SJCRH30 (cell line): ENCODE results near the gene ACAD10. TPM values are rescaled to one million over a fixed set of nuclear protein-coding genes. Genes with fewer than 3 reads are reported as not detected.
"Not testable (repeated sequence)": the region's sequence is repeated elsewhere in the genome, so short reads cannot be mapped to it uniquely, and the experiment has no call there.

ENCODE experiments used
- DNase-seq, 2 experiments: peaks; one replicate each; pipeline ENCODE4 v3.0.0-alpha.2; 2015 to 2020
- H3K27ac ChIP-seq: fragments of 250-450 bp; sonication (Bioruptor Pico); 2 replicates; pipeline ENCODE4 v1.5.1; 2020; ENCODE audit warnings: mild to moderate bottlenecking, moderate library complexity
- H3K27me3 ChIP-seq: fragments of 250-450 bp; sonication (Bioruptor Pico); 2 replicates; pipeline ENCODE4 v1.5.1; 2020; ENCODE audit warnings: mild to moderate bottlenecking, moderate library complexity
- H3K36me3 ChIP-seq: fragments of 250-450 bp; sonication (Bioruptor Pico); 2 replicates; pipeline ENCODE4 v1.5.1; 2020; ENCODE audit warnings: mild to moderate bottlenecking, moderate library complexity
- H3K4me1 ChIP-seq: fragments of 250-450 bp; sonication (Bioruptor Pico); 2 replicates; pipeline ENCODE4 v1.5.1; 2020; ENCODE audit warnings: mild to moderate bottlenecking, moderate library complexity
- H3K4me3 ChIP-seq: fragments of 250-450 bp; sonication (Bioruptor Pico); 2 replicates; pipeline ENCODE4 v1.5.1; 2020; ENCODE audit warnings: mild to moderate bottlenecking, moderate library complexity
- H3K9me3 ChIP-seq: fragments of 250-450 bp; sonication (Bioruptor Pico); replicated peaks from 2 replicates; pipeline ENCODE4 v1.5.1; 2020; ENCODE audit warnings: mild to moderate bottlenecking, moderate library complexity
- total RNA-seq: library from RNA; depleted of rRNA; stranded (reverse); fragments of >200 nt; shearing (Covaris generic); gene quantifications from 2 replicates; pipeline ENCODE4 v1.2.3, GENCODE V29; 2014

Gene ACAD10
- total RNA-seq, 1 experiment from 2014 or later: 11.5 TPM

DNA sequence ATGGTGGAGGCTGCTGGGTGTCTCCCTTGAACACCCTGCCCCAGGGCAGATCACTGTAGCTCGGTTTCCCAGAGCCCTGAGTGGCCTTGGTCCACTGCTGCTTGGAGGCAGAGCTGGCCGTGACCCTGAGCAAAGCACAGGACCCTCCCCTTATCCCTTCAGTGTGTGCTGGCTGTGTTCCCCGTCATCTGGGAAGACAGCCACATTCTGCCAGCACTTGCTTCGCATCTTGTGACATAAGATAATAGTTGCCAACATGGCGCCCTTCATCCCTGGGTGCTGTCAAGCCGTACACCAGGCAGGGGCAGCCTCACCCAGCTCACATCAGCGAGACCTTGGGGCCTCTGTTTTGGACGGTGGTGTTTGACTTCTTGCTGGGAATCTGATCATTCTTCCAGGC, 68.8 kb downstream of the ACAD10 start:
- Histone ChIP-seq H3K27ac (no peak overlapping the region), H3K27me3 (no peaks in the 10 kb centered on the region), H3K36me3 (no peaks in the 10 kb centered on the region)

GRCh38 chr12:111756196-111756595, 70.3 kb downstream of the ACAD10 start:
- H3K4me1 ChIP-seq: peaks cover 20% of the 10 kb centered on the region
- no peaks in the 10 kb centered on the region for H3K9me3 ChIP-seq
- no peaks in the 10 kb centered on the region for H3K36me3 ChIP-seq
- no peak overlapping the region for H3K27ac ChIP-seq
- no peak for DNase-seq
- H3K27me3 ChIP-seq: no peaks in the 10 kb centered on the region
- H3K4me3 ChIP-seq: no peak overlapping the region

More for the DNA sequence above, 68.8 kb downstream of the ACAD10 start:
- Histone ChIP-seq H3K4me3 (no peak overlapping the region), H3K4me1 (peaks cover 15% of the 10 kb centered on the region), H3K9me3 (no peaks in the 10 kb centered on the region)
- DNase-seq: no peak

DNA sequence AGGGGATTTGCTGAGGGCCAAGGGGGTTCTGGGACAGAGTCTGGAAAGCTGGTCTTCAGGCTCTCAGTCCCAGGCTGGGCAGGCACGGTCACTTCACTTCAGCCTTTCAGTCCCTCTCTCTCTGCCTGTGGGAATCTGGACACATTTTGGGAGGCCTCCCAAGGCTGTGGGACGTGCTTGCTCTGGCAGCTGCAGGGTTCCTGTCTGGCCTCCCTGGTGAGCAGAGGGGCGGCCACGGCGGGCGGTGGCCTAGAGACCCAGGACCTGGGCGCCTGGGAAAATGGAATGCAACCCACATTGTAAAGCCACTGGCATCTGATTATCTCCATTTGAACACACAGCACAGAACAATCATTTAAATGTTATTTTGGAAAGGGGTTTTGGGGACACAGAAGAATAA, 70.8 kb downstream of the ACAD10 start:
- Histone ChIP-seq H3K27ac (no peak overlapping the region), H3K9me3 (no peaks in the 10 kb centered on the region)
- DNase-seq: no peak

GRCh38 chr12:111757361-111758119, 71.7 kb downstream of the ACAD10 start:
- Histone ChIP-seq H3K27ac (no peak overlapping the region), H3K4me3 (no peak overlapping the region), H3K4me1 (peaks cover 20% of the 10 kb centered on the region), H3K27me3 (peaks cover 4% of the 10 kb centered on the region; the same call in 1 of the 2 replicates), H3K36me3 (no peaks in the 10 kb centered on the region), H3K9me3 (no peaks in the 10 kb centered on the region)
- DNase-seq: peak; percentile 59 to 62

More for the DNA sequence above, 70.8 kb downstream of the ACAD10 start:
- H3K4me1 ChIP-seq: peaks cover 20% of the 10 kb centered on the region
- no peaks in the 10 kb centered on the region for H3K36me3 ChIP-seq
- H3K27me3 ChIP-seq: 0 out of 2 replicates have a peak, but pooled peaks cover 2% of the 10 kb centered on the region
- no peak overlapping the region for H3K4me3 ChIP-seq

- no peak overlapping the region for H3K27ac ChIP-seq
- DNase-seq: peak in 1 of 2 experiments; percentile 29
- no peaks in the 10 kb centered on the region for H3K9me3 ChIP-seq
These were observed 72.3 kb downstream of the ACAD10 start for GRCh38 chr12:111758120-111758561.

GRCh38 chr12:111759271-111759670, 73.4 kb downstream of the ACAD10 start:
- H3K9me3 ChIP-seq: no peaks in the 10 kb centered on the region
- DNase-seq: no peak
- no peak overlapping the region for H3K27ac ChIP-seq
- peaks cover 11% of the 10 kb centered on the region; the same call in 1 of the 2 replicates for H3K27me3 ChIP-seq
- H3K36me3 ChIP-seq: no peaks in the 10 kb centered on the region
- peaks cover 20% of the 10 kb centered on the region for H3K4me1 ChIP-seq
- no peak overlapping the region for H3K4me3 ChIP-seq

More at GRCh38 chr12:111758120-111758561, 72.3 kb downstream of the ACAD10 start:
- Histone ChIP-seq H3K4me1 (peaks cover 20% of the 10 kb centered on the region), H3K4me3 (no peak overlapping the region), H3K36me3 (no peaks in the 10 kb centered on the region), H3K27me3 (peaks cover 7% of the 10 kb centered on the region; the same call in 1 of the 2 replicates)

DNA sequence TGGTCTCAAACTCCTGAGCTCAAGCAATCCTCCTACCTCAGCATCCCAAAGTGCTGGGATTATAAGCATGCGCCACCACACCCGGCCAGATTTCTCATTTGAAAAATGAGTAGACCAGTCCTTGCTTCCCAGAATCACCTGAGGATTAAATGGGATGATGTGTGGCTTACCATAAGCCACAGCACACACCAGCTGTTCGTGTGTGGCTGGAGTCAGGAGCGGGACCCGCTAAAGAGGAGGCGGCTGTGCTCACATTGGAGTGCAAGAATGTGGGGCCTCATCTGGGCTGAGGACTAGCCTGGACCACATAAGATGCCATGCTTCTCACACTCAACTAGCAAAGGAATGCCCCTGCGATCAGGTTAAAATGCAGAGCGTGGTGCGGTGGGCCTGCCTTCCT, 74.1 kb downstream of the ACAD10 start:
- peak; percentile 88 to 91 for DNase-seq
- peaks cover 20% of the 10 kb centered on the region for H3K4me1 ChIP-seq
- H3K4me3 ChIP-seq: no peak overlapping the region
- peaks cover 11% of the 10 kb centered on the region; the same call in 1 of the 2 replicates for H3K27me3 ChIP-seq
- no peaks in the 10 kb centered on the region for H3K9me3 ChIP-seq
- H3K27ac ChIP-seq: no peak overlapping the region
- no peaks in the 10 kb centered on the region for H3K36me3 ChIP-seq

DNA sequence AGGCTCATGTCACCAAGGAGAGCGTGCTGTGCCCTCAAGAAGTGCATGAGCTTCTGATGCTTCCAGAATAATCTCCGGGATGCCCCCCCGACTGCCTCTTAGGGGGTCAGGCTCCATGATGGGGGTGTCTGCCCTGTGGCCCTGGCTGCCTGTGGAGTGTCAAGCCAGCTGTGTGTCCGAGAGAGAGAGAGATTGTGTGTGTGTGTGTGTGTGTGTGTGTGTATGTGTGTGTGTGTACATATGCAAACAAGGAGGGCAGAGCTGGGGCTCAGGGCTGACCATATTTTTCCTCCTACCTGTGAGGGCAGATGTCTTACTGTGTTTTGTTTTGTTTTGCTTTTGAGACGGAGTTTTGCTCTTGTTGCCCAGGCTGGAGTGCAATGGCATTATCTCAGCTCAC, 75.2 kb downstream of the ACAD10 start:
- Histone ChIP-seq H3K27me3 (peaks cover 11% of the 10 kb centered on the region; the same call in 1 of the 2 replicates), H3K9me3 (no peaks in the 10 kb centered on the region), H3K4me3 (no peak overlapping the region), H3K36me3 (no peaks in the 10 kb centered on the region), H3K27ac (no peak overlapping the region), H3K4me1 (peaks cover 20% of the 10 kb centered on the region)
- no peak for DNase-seq

- Histone ChIP-seq H3K9me3 (no peaks in the 10 kb centered on the region), H3K27me3 (peaks cover 11% of the 10 kb centered on the region; the same call in 1 of the 2 replicates), H3K4me3 (no peak overlapping the region), H3K4me1 (peaks cover 20% of the 10 kb centered on the region), H3K36me3 (no peaks in the 10 kb centered on the region), H3K27ac (no peak overlapping the region)
- no peak for DNase-seq
These were observed 75.9 kb downstream of the ACAD10 start for GRCh38 chr12:111761706-111762105.

DNA sequence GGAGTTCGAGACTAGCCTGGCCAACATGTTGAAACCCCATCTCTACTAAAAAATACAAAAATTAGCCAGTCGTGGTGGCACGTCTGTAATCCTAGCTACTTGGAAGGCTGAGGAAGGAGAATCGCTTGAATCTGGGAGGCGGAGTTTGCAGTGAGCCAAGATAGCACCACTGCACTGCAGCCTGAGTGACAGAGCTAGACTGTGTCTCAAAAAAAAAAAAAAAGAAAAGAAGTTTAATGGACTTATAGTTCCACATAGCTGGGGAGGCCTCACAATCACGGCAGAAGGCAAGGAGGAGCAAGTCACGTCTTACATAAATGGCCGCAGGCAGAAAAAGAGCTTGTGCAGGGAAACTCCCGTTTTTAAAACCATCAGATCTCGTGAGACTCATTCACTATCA, 77.7 kb downstream of the ACAD10 start:
- H3K27ac ChIP-seq, H3K36me3 ChIP-seq, H3K4me3 ChIP-seq, H3K9me3 ChIP-seq, DNase-seq, H3K4me1 ChIP-seq: not testable (repeated sequence)
- peaks cover 11% of the 10 kb centered on the region; the same call in 1 of the 2 replicates for H3K27me3 ChIP-seq

GRCh38 chr12:111764120-111764821, 78.4 kb downstream of the ACAD10 start:
- Histone ChIP-seq H3K36me3 (no peaks in the 10 kb centered on the region), H3K9me3 (no peaks in the 10 kb centered on the region), H3K27me3 (peaks cover 11% of the 10 kb centered on the region; the same call in 1 of the 2 replicates), H3K27ac (no peak overlapping the region), H3K4me3 (no peak overlapping the region), H3K4me1 (peaks cover 7% of the 10 kb centered on the region; the same call in 1 of the 2 replicates)
- DNase-seq: no peak

- DNase-seq: peak in 1 of 2 experiments; percentile 34
- peak within 1 kb of the TSS; percentile 52 for H3K4me3 ChIP-seq
- H3K27ac ChIP-seq: no peak within 1 kb of the TSS
These were observed 80.9 kb downstream of the ACAD10 start, which contains the start of gene ALDH2 for GRCh38 chr12:111766608-111767361. Gene ALDH2 (plus strand): TSS chr12:111766933. CDS start chr12:111766983, 50 bp downstream.

GRCh38 chr12:111767362-111768158, 81.7 kb downstream of the ACAD10 start:
- H3K4me3 ChIP-seq: peak overlapping the region; percentile 52
- H3K27me3 ChIP-seq: peaks cover 7% of the 10 kb centered on the region; the same call in 1 of the 2 replicates
- no peak for DNase-seq
- H3K27ac ChIP-seq: no peak overlapping the region
- no peaks in the 10 kb centered on the region for H3K36me3 ChIP-seq
- H3K4me1 ChIP-seq: no peaks in the 10 kb centered on the region
- no peaks in the 10 kb centered on the region for H3K9me3 ChIP-seq

More at GRCh38 chr12:111766608-111767361, 80.9 kb downstream of the ACAD10 start, which contains the start of gene ALDH2:
- Histone ChIP-seq H3K27me3 (peaks cover 8% of the 10 kb centered on the region; the same call in 1 of the 2 replicates), H3K9me3 (no peaks in the 10 kb centered on the region), H3K4me1 (no peaks in the 10 kb centered on the region), H3K36me3 (no peaks in the 10 kb centered on the region)
